OCI-LY7 (cell line): ENCODE measurements around the gene VWA8.

Experiments
- EZH2phosphoT487 ChIP-seq: fragments of 200-600 bp; sonication (generic); IDR thresholded peaks from 2 replicates; pipeline ENCODE4 v1.6.1; 2018; ENCODE audit warnings: low read depth, borderline replicate concordance, mild to moderate bottlenecking, mixed run types, antibody characterized with exemption, low read length, moderate library complexity, mixed read lengths
- TF ChIP-seq, protein P1 (sequence below): fragments of 200-600 bp; sonication (generic); conservative IDR thresholded peaks from 2 replicates; pipeline ENCODE4 v1.5.1; 2014; ENCODE audit warnings: mild to moderate bottlenecking, antibody characterized with exemption, low read length, moderate library complexity, mixed read lengths

DNA sequence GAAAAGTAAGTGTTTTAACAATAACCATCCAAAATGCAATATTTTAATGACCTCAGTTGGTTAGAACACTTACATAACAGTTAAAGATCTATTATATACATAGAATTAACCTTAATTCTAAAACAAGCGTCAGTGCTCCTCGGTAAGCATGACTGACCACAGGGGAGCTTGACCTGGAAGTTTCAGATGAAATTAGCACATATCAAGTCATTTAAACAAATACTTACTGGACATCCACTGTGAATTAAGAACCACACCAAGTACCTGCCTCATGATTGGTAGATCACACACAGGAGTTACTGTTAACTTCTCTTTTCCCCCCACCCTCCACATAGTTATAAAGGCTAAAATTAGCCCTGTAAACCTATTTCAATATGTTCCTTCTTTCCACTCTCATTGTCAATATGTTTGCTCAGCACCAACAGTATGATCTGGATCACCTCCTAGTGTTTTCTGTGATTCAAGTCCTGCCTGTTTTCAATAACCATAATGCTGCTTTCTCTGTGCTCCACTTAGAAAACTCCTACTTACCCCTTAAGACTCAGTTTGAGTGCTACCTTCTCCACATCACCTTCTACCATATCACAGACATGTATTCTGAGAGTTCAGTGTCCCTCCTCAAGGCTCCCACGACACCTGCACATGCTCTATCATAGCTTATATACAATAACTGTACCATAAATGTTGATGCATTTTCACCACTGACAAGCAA is 209.0 kb downstream of the VWA8 start:
- TF ChIP-seq EZH2phosphoT487 = no peak
- TF ChIP-seq, protein P1, sequence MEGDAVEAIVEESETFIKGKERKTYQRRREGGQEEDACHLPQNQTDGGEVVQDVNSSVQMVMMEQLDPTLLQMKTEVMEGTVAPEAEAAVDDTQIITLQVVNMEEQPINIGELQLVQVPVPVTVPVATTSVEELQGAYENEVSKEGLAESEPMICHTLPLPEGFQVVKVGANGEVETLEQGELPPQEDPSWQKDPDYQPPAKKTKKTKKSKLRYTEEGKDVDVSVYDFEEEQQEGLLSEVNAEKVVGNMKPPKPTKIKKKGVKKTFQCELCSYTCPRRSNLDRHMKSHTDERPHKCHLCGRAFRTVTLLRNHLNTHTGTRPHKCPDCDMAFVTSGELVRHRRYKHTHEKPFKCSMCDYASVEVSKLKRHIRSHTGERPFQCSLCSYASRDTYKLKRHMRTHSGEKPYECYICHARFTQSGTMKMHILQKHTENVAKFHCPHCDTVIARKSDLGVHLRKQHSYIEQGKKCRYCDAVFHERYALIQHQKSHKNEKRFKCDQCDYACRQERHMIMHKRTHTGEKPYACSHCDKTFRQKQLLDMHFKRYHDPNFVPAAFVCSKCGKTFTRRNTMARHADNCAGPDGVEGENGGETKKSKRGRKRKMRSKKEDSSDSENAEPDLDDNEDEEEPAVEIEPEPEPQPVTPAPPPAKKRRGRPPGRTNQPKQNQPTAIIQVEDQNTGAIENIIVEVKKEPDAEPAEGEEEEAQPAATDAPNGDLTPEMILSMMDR = no peak
